Transverse colon (tissue), 4 donors: ENCODE results near the gene STK32B.

Source experiments
- EP300 ChIP-seq: sonication (generic); formaldehyde crosslinking; IDR thresholded peaks from one replicate; pipeline ENCODE4 v1.6.1; 2017; ENCODE audit warnings: antibody characterized with exemption, low read depth
- POLR2A ChIP-seq: fragments of 450-650 bp; IDR thresholded peaks from one replicate; pipeline ENCODE4 v1.6.1; 2016; ENCODE audit warnings: antibody characterized with exemption, mild to moderate bottlenecking, moderate library complexity
- POLR2AphosphoS5 ChIP-seq, 3 donors: sonication (generic); formaldehyde crosslinking; IDR thresholded peaks; one replicate each; pipeline ENCODE4 v1.6.1; 2016; ENCODE audit warnings: antibody characterized with exemption in 3 of 3
- TF ChIP-seq, protein P1 (sequence below), 5 experiments: fragments of 200-600 bp in 3 of 5; fragments of 450-650 bp in 2 of 5; sonication (generic) in 3 of 5; IDR thresholded peaks; 1 replicate in 2 of 5; 2 replicates in 3 of 5; pipeline ENCODE4 v1.5.1; 2016 to 2017; ENCODE audit warnings: antibody characterized with exemption in 5 of 5, inconsistent platforms in 3 of 5, mild to moderate bottlenecking in 2 of 5, moderate library complexity in 1 of 5

DNA sequence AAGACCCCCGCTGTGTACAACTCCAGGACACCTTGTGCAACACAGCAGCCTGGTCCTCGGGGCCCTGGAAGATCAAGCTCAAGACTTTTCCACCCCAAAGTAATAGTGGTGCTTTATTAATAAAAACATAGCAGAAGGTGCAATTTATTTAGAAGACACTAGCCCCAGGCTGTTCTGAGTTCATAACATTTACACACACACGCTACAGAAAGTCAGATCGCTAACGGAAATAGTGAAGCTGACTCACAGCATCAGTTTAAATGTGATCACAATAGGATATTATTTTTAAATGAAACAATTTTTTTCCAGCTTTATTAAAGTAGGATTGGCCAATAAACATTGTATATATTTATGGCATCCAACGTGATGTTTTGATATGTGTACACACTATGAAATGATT, 141.0 kb downstream of the STK32B start:
- TF ChIP-seq, protein P1, sequence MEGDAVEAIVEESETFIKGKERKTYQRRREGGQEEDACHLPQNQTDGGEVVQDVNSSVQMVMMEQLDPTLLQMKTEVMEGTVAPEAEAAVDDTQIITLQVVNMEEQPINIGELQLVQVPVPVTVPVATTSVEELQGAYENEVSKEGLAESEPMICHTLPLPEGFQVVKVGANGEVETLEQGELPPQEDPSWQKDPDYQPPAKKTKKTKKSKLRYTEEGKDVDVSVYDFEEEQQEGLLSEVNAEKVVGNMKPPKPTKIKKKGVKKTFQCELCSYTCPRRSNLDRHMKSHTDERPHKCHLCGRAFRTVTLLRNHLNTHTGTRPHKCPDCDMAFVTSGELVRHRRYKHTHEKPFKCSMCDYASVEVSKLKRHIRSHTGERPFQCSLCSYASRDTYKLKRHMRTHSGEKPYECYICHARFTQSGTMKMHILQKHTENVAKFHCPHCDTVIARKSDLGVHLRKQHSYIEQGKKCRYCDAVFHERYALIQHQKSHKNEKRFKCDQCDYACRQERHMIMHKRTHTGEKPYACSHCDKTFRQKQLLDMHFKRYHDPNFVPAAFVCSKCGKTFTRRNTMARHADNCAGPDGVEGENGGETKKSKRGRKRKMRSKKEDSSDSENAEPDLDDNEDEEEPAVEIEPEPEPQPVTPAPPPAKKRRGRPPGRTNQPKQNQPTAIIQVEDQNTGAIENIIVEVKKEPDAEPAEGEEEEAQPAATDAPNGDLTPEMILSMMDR (IDR thresholded peaks at IDR 0.05), result no peak
- TF ChIP-seq EP300 (no peak), POLR2A (no peak), POLR2AphosphoS5 (IDR thresholded peaks at IDR 0.05) (no peak)
